Measurements from ENCODE around the gene TMEFF1. TPM values are rescaled to one million over a fixed set of nuclear protein-coding genes. Genes with fewer than 3 reads are reported as not detected.

The TMEFF1 gene
- total and polyA plus RNA-seq, 2 of the 8 experiments (the other 6 are each of a cell fraction or from before 2014, with no cell fraction given): 13.5 to 68.2 TPM

DNA sequence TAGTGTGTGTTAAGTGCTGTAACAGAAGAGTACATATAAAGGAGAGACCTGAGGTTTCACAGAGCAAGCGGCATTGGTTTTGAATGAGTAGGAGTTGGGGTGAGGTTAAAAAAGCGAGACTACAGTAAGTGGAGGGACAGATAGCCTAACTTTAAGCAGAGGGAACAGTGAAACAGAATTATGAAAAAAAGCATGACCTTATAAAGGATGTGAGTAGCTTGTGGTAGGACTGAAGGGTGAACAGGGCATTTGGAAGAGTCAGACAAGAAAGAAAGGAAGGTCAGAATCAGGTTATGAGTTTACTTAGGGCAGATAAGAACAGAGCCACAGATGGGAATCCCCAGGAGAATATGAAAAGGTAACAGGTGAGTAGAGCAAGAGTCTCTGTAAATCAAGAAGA lies 23.5 kb upstream of the TMEFF1 start (continued):
- TF ChIP-seq SRF (IDR thresholded peaks at IDR 0.05; ENCODE audit: low read depth, low read length) (no peak), SUZ12 (IDR thresholded peaks at IDR 0.05; ENCODE audit: low read length) (no peak), CREB1 (IDR thresholded peaks at IDR 0.05) (no peak), BRCA1 (IDR thresholded peaks at IDR 0.05; ENCODE audit: low read depth, low read length) (no peak), HDAC2 (IDR thresholded peaks at IDR 0.05; ENCODE audit: borderline replicate concordance in 1 of 2, low read depth in 2 of 2, low read length in 2 of 2) (no peak)
